ENCODE measurements around the gene CTU1.

CTU1 gene

GRCh38 chr19:51083181-51083580 is 25.0 kb downstream of the CTU1 start:
- no peaks in the 10 kb centered on the region for H3K4me1 ChIP-seq (ENCODE audit: control insufficient read depth, insufficient read depth, low read depth, low read length)
- DNase-seq = no peak
- 40% methylated on average over 4 of the region's 4 CpGs for WGBS

GRCh38 chr19:51082611-51083010 is 25.6 kb downstream of the CTU1 start, which contains the start of gene KLK14:
KLK14 (minus strand) TSS chr19:51082887; CDS start chr19:51082614, 273 bp downstream.
- Histone ChIP-seq H2BK12ac (ENCODE audit: low read length in 2 of 2) (no peak within 1 kb of the TSS), H3K36me3 (ENCODE audit: control insufficient read depth in 1 of 2, insufficient read depth in 2 of 2, low read depth in 1 of 2, low read length in 2 of 2) (no peaks in the 10 kb centered on the region), H3K4ac (ENCODE audit: low read depth in 1 of 2, low read length in 2 of 2) (no peak within 1 kb of the TSS), H2BK15ac (ENCODE audit: low read depth, poor library complexity, severe bottlenecking) (no peak within 1 kb of the TSS), H2AK5ac (ENCODE audit: low read length, severe bottlenecking) (no peak within 1 kb of the TSS), H4K8ac (ENCODE audit: low read length) (no peak within 1 kb of the TSS), H3K9ac (ENCODE audit: low read length) (no peak within 1 kb of the TSS), H3K4me3 (ENCODE audit: insufficient read depth in 1 of 2, low read depth in 1 of 2, low read length in 2 of 2) (no peak within 1 kb of the TSS), H3K79me1 (replicated peaks; ENCODE audit: low read length, poor library complexity, severe bottlenecking) (no peaks in the 10 kb centered on the region), H2BK5ac (ENCODE audit: low read depth, low read length, poor library complexity, severe bottlenecking) (no peak within 1 kb of the TSS), H3K27me3 (ENCODE audit: control insufficient read depth in 1 of 2, insufficient read depth in 1 of 2, low read length in 2 of 2) (peaks cover 0 to 30% of the 10 kb centered on the region in 2 experiments), H2AFZ (ENCODE audit: low read depth, low read length) (no peak within 1 kb of the TSS), H3K27ac (ENCODE audit: low read length, poor library complexity, severe bottlenecking) (no peak within 1 kb of the TSS), H3K4me2 (ENCODE audit: low read length, poor library complexity, severe bottlenecking) (no peak within 1 kb of the TSS), H3K18ac (ENCODE audit: low read depth in 1 of 2, low read length in 2 of 2) (no peak within 1 kb of the TSS), H4K91ac (ENCODE audit: low read length) (no peak within 1 kb of the TSS), H2BK120ac (ENCODE audit: low read depth, low read length) (no peak within 1 kb of the TSS), H3K4me1 (ENCODE audit: control insufficient read depth, insufficient read depth, low read depth, low read length) (no peaks in the 10 kb centered on the region), H3K14ac (ENCODE audit: low read length in 2 of 2) (no peak within 1 kb of the TSS), H3K23ac (ENCODE audit: low read length in 2 of 2) (no peak within 1 kb of the TSS), H3K9me3 (ENCODE audit: control insufficient read depth, low read length) (no peaks in the 10 kb centered on the region)
- no peak for DNase-seq
- WGBS = 43% methylated on average over 3 of the region's 7 CpGs

More at GRCh38 chr19:51083181-51083580, 25.0 kb downstream of the CTU1 start:
- H4K8ac ChIP-seq (ENCODE audit: low read length) = no peak overlapping the region
- no peak overlapping the region for H3K14ac ChIP-seq (ENCODE audit: low read length in 2 of 2)
- no peak overlapping the region for H3K9ac ChIP-seq (ENCODE audit: low read length)
- H4K91ac ChIP-seq (ENCODE audit: low read length) = no peak overlapping the region
- no peak overlapping the region for H3K27ac ChIP-seq (ENCODE audit: low read length, poor library complexity, severe bottlenecking)
- H2BK5ac ChIP-seq (ENCODE audit: low read depth, low read length, poor library complexity, severe bottlenecking) = no peak overlapping the region
- no peaks in the 10 kb centered on the region for H3K9me3 ChIP-seq (ENCODE audit: control insufficient read depth, low read length)
- H3K4me2 ChIP-seq (ENCODE audit: low read length, poor library complexity, severe bottlenecking) = no peak overlapping the region
- no peak overlapping the region for H3K23ac ChIP-seq (ENCODE audit: low read length in 2 of 2)
- H3K4ac ChIP-seq (ENCODE audit: low read depth in 1 of 2, low read length in 2 of 2) = no peak overlapping the region
- no peak overlapping the region for H3K4me3 ChIP-seq (ENCODE audit: insufficient read depth in 1 of 2, low read depth in 1 of 2, low read length in 2 of 2)
- no peak overlapping the region for H2BK15ac ChIP-seq (ENCODE audit: low read depth, poor library complexity, severe bottlenecking)
- no peak overlapping the region for H3K18ac ChIP-seq (ENCODE audit: low read depth in 1 of 2, low read length in 2 of 2)
- no peaks in the 10 kb centered on the region for H3K79me1 ChIP-seq (replicated peaks; ENCODE audit: low read length, poor library complexity, severe bottlenecking)
- no peak overlapping the region for H2BK12ac ChIP-seq (ENCODE audit: low read length in 2 of 2)
- no peak overlapping the region for H2BK120ac ChIP-seq (ENCODE audit: low read depth, low read length)
- peaks cover 0 to 30% of the 10 kb centered on the region in 2 experiments for H3K27me3 ChIP-seq (ENCODE audit: control insufficient read depth in 1 of 2, insufficient read depth in 1 of 2, low read length in 2 of 2)
- H2AK5ac ChIP-seq (ENCODE audit: low read length, severe bottlenecking) = no peak overlapping the region
- no peaks in the 10 kb centered on the region for H3K36me3 ChIP-seq (ENCODE audit: control insufficient read depth in 1 of 2, insufficient read depth in 2 of 2, low read depth in 1 of 2, low read length in 2 of 2)
- H2AFZ ChIP-seq (ENCODE audit: low read depth, low read length) = no peak overlapping the region

- no peaks in the 10 kb centered on the region for H3K79me1 ChIP-seq (replicated peaks; ENCODE audit: low read length, poor library complexity, severe bottlenecking)
- H3K27me3 ChIP-seq (ENCODE audit: control insufficient read depth in 1 of 2, insufficient read depth in 1 of 2, low read length in 2 of 2) = peaks cover 0 to 30% of the 10 kb centered on the region in 2 experiments
- no peaks in the 10 kb centered on the region for H3K36me3 ChIP-seq (ENCODE audit: control insufficient read depth in 1 of 2, insufficient read depth in 2 of 2, low read depth in 1 of 2, low read length in 2 of 2)
- no peak overlapping the region for H3K14ac ChIP-seq (ENCODE audit: low read length in 2 of 2)
- no peak overlapping the region for H3K18ac ChIP-seq (ENCODE audit: low read depth in 1 of 2, low read length in 2 of 2)
- H4K91ac ChIP-seq (ENCODE audit: low read length) = no peak overlapping the region
- H2BK15ac ChIP-seq (ENCODE audit: low read depth, poor library complexity, severe bottlenecking) = no peak overlapping the region
- no peak overlapping the region for H2BK120ac ChIP-seq (ENCODE audit: low read depth, low read length)
- no peak overlapping the region for H3K4me2 ChIP-seq (ENCODE audit: low read length, poor library complexity, severe bottlenecking)
- H3K9me3 ChIP-seq (ENCODE audit: control insufficient read depth, low read length) = no peaks in the 10 kb centered on the region
- H3K4ac ChIP-seq (ENCODE audit: low read depth in 1 of 2, low read length in 2 of 2) = no peak overlapping the region
- no peak overlapping the region for H4K8ac ChIP-seq (ENCODE audit: low read length)
- H2BK12ac ChIP-seq (ENCODE audit: low read length in 2 of 2) = no peak overlapping the region
- H3K4me1 ChIP-seq (ENCODE audit: control insufficient read depth, insufficient read depth, low read depth, low read length) = no peaks in the 10 kb centered on the region
- H3K4me3 ChIP-seq (ENCODE audit: insufficient read depth in 1 of 2, low read depth in 1 of 2, low read length in 2 of 2) = no peak overlapping the region
- no peak overlapping the region for H3K9ac ChIP-seq (ENCODE audit: low read length)
- H2AFZ ChIP-seq (ENCODE audit: low read depth, low read length) = no peak overlapping the region
- DNase-seq = no peak
- 90% methylated on average over 7 of the region's 14 CpGs for WGBS
- no peak overlapping the region for H3K27ac ChIP-seq (ENCODE audit: low read length, poor library complexity, severe bottlenecking)
- no peak overlapping the region for H3K23ac ChIP-seq (ENCODE audit: low read length in 2 of 2)
- no peak overlapping the region for H2AK5ac ChIP-seq (ENCODE audit: low read length, severe bottlenecking)
- no peak overlapping the region for H2BK5ac ChIP-seq (ENCODE audit: low read depth, low read length, poor library complexity, severe bottlenecking)
Measured at GRCh38 chr19:51081476-51081875, 26.7 kb downstream of the CTU1 start.

- H2BK12ac ChIP-seq (ENCODE audit: low read length in 2 of 2) = no peak overlapping the region
- H2BK5ac ChIP-seq (ENCODE audit: low read depth, low read length, poor library complexity, severe bottlenecking) = no peak overlapping the region
- H3K4me3 ChIP-seq (ENCODE audit: insufficient read depth in 1 of 2, low read depth in 1 of 2, low read length in 2 of 2) = no peak overlapping the region
- no peak overlapping the region for H3K23ac ChIP-seq (ENCODE audit: low read length in 2 of 2)
- no peak overlapping the region for H2BK15ac ChIP-seq (ENCODE audit: low read depth, poor library complexity, severe bottlenecking)
- no peak overlapping the region for H2AK5ac ChIP-seq (ENCODE audit: low read length, severe bottlenecking)
- H3K4me2 ChIP-seq (ENCODE audit: low read length, poor library complexity, severe bottlenecking) = no peak overlapping the region
- H4K91ac ChIP-seq (ENCODE audit: low read length) = no peak overlapping the region
- H3K9me3 ChIP-seq (ENCODE audit: control insufficient read depth, low read length) = no peaks in the 10 kb centered on the region
- H3K4me1 ChIP-seq (ENCODE audit: control insufficient read depth, insufficient read depth, low read depth, low read length) = no peaks in the 10 kb centered on the region
- no peak overlapping the region for H4K8ac ChIP-seq (ENCODE audit: low read length)
- H2AFZ ChIP-seq (ENCODE audit: low read depth, low read length) = no peak overlapping the region
- no peak for DNase-seq
- H3K36me3 ChIP-seq (ENCODE audit: control insufficient read depth in 1 of 2, insufficient read depth in 2 of 2, low read depth in 1 of 2, low read length in 2 of 2) = no peaks in the 10 kb centered on the region
- H3K79me1 ChIP-seq (replicated peaks; ENCODE audit: low read length, poor library complexity, severe bottlenecking) = no peaks in the 10 kb centered on the region
- no peak overlapping the region for H3K9ac ChIP-seq (ENCODE audit: low read length)
- no peak overlapping the region for H2BK120ac ChIP-seq (ENCODE audit: low read depth, low read length)
- 89% methylated on average over 27 of the region's 27 CpGs for WGBS
- no peak overlapping the region for H3K27ac ChIP-seq (ENCODE audit: low read length, poor library complexity, severe bottlenecking)
- no peak overlapping the region for H3K18ac ChIP-seq (ENCODE audit: low read depth in 1 of 2, low read length in 2 of 2)
- H3K4ac ChIP-seq (ENCODE audit: low read depth in 1 of 2, low read length in 2 of 2) = no peak overlapping the region
- H3K27me3 ChIP-seq (ENCODE audit: control insufficient read depth in 1 of 2, insufficient read depth in 1 of 2, low read length in 2 of 2) = peaks cover 0 to 30% of the 10 kb centered on the region in 2 experiments
- no peak overlapping the region for H3K14ac ChIP-seq (ENCODE audit: low read length in 2 of 2)
Measured at GRCh38 chr19:51079481-51080110, 28.6 kb downstream of the CTU1 start.

Measured in mesenchymal stem cell (in vitro differentiated cells and primary cell).